ENCODE data around the gene FPR3. TPM values are rescaled to one million over a fixed set of nuclear protein-coding genes. Genes with fewer than 3 reads are reported as not detected.

The FPR3 gene
- total and polyA plus RNA-seq, 10 of the 15 experiments (the other 5 are each of a cell fraction or from before 2014, with no cell fraction given): not detected

GRCh38 chr19:51820011-51820410, 25.1 kb downstream of the FPR3 start (continued):
- TF ChIP-seq BCLAF1 (IDR thresholded peaks at IDR 0.05) (no peak), SIN3A (IDR thresholded peaks at IDR 0.05; ENCODE audit: low read depth, low read length) (no peak), CUX1 (IDR thresholded peaks at IDR 0.05; ENCODE audit: insufficient replicate concordance, low read depth, low read length) (no peak), NBN (IDR thresholded peaks at IDR 0.05) (no peak), HDAC6 (IDR thresholded peaks at IDR 0.05; ENCODE audit: unreplicated experiment) (no peak), ZSCAN29 (IDR thresholded peaks at IDR 0.05) (no peak)
